H9 (cell line): ENCODE measurements around the gene ZC3H6. TPM values are rescaled to one million over a fixed set of nuclear protein-coding genes. Genes with fewer than 3 reads are reported as not detected.

ENCODE experiments used
- DNase-seq: peaks from one replicate; pipeline ENCODE4 v3.0.0-alpha.2; 2017
- H2AFZ ChIP-seq: one replicate; pipeline ENCODE4 v1.6.1; 2013; ENCODE audit warnings: mild to moderate bottlenecking, low read length, control low read depth, moderate library complexity
- H2AK5ac ChIP-seq: 2 replicates; pipeline ENCODE4 v1.6.1; 2013; ENCODE audit warnings: low read length, control low read depth, mixed read lengths; ENCODE audit not compliant: insufficient read length
- H2BK120ac ChIP-seq: one replicate; pipeline ENCODE4 v1.6.1; 2013; ENCODE audit warnings: low read depth, mild to moderate bottlenecking, low read length, control low read depth, inconsistent platforms; ENCODE audit not compliant: poor library complexity, severe bottlenecking
- H2BK12ac ChIP-seq: 2 replicates; pipeline ENCODE4 v1.6.1; 2013; ENCODE audit warnings: low read length, control low read depth, mixed read lengths, low read depth; ENCODE audit not compliant: insufficient read length
- H2BK15ac ChIP-seq: 2 replicates; pipeline ENCODE4 v1.6.1; 2013; ENCODE audit warnings: low read depth, low read length, control low read depth
- H2BK20ac ChIP-seq: one replicate; pipeline ENCODE4 v1.6.1; 2013; ENCODE audit warnings: low read depth, mild to moderate bottlenecking, low read length, control low read depth, inconsistent platforms; ENCODE audit not compliant: poor library complexity, severe bottlenecking
- H2BK5ac ChIP-seq: 2 replicates; pipeline ENCODE4 v1.6.1; 2013; ENCODE audit warnings: low read length, control low read depth, mixed read lengths; ENCODE audit not compliant: insufficient read length
- H3K14ac ChIP-seq: 2 replicates; pipeline ENCODE4 v1.6.1; 2013; ENCODE audit warnings: low read length, control low read depth; ENCODE audit not compliant: insufficient read depth
- H3K18ac ChIP-seq: 2 replicates; pipeline ENCODE4 v1.6.1; 2013; ENCODE audit warnings: low read depth, mild to moderate bottlenecking, mixed read lengths, low read length, control low read depth; ENCODE audit not compliant: insufficient read length
- H3K23ac ChIP-seq: 2 replicates; pipeline ENCODE4 v1.6.1; 2013; ENCODE audit warnings: low read length, control low read depth, mixed read lengths, low read depth; ENCODE audit not compliant: insufficient read length
- H3K23me2 ChIP-seq: 2 replicates; pipeline ENCODE4 v1.6.1; 2013; ENCODE audit warnings: low read depth, mild to moderate bottlenecking, mixed read lengths, low read length, control low read depth; ENCODE audit not compliant: insufficient read length, poor library complexity, severe bottlenecking
- H3K27ac ChIP-seq: 2 replicates; pipeline ENCODE4 v1.5.1; 2013; ENCODE audit warnings: low read length, control low read depth, mixed read lengths, low read depth; ENCODE audit not compliant: insufficient read length
- H3K27me3 ChIP-seq: 2 replicates; pipeline ENCODE4 v1.6.1; 2013; ENCODE audit warnings: low read length, control low read depth, inconsistent platforms; ENCODE audit not compliant: insufficient read depth
- H3K4ac ChIP-seq: 2 replicates; pipeline ENCODE4 v1.6.1; 2013; ENCODE audit warnings: low read depth, mild to moderate bottlenecking, control low read depth, inconsistent platforms, low read length, moderate library complexity
- H3K4me1 ChIP-seq: 2 replicates; pipeline ENCODE4 v1.6.1; 2013; ENCODE audit warnings: low read length, control low read depth, inconsistent platforms; ENCODE audit not compliant: insufficient read depth
- H3K4me2 ChIP-seq: 2 replicates; pipeline ENCODE4 v1.6.1; 2013; ENCODE audit warnings: low read length, control low read depth, mixed read lengths; ENCODE audit not compliant: insufficient read length, insufficient read depth
- H3K56ac ChIP-seq: 2 replicates; pipeline ENCODE4 v1.6.1; 2013; ENCODE audit warnings: low read depth, mild to moderate bottlenecking, mixed read lengths, low read length, control low read depth; ENCODE audit not compliant: insufficient read length
- H3K79me1 ChIP-seq: 2 replicates; pipeline ENCODE4 v1.6.1; 2013; ENCODE audit warnings: low read depth, mild to moderate bottlenecking, moderate library complexity, low read length, control low read depth, inconsistent platforms; ENCODE audit not compliant: insufficient read depth, poor library complexity, severe bottlenecking
- H3K79me2 ChIP-seq: 2 replicates; pipeline ENCODE4 v1.6.1; 2013; ENCODE audit warnings: low read length, control low read depth, inconsistent platforms; ENCODE audit not compliant: insufficient read depth
- H3K9ac ChIP-seq: 2 replicates; pipeline ENCODE4 v1.6.1; 2013; ENCODE audit warnings: low read length, control low read depth, mixed read lengths; ENCODE audit not compliant: insufficient read length; ENCODE audit errors: extremely low read depth
- H3K9me3 ChIP-seq: one replicate; pipeline ENCODE4 v1.6.1; 2013; ENCODE audit warnings: low read depth, low read length, inconsistent platforms; ENCODE audit not compliant: control insufficient read depth
- H3T11ph ChIP-seq: one replicate; pipeline ENCODE4 v1.6.1; 2013; ENCODE audit warnings: mild to moderate bottlenecking, low read length, control low read depth, inconsistent platforms
- H4K20me1 ChIP-seq: one replicate; pipeline ENCODE4 v1.6.1; 2013; ENCODE audit not compliant: control insufficient read depth, insufficient read length, insufficient read depth
- H4K5ac ChIP-seq: 2 replicates; pipeline ENCODE4 v1.6.1; 2013; ENCODE audit warnings: low read depth, mild to moderate bottlenecking, mixed read lengths, low read length, control low read depth; ENCODE audit not compliant: insufficient read length
- H4K8ac ChIP-seq: replicated peaks from 2 replicates; pipeline ENCODE4 v1.6.1; 2013; ENCODE audit warnings: low read length, control low read depth, mixed read lengths, low read depth; ENCODE audit not compliant: insufficient read length
- H4K91ac ChIP-seq: 2 replicates; pipeline ENCODE4 v1.6.1; 2013; ENCODE audit warnings: low read depth, mild to moderate bottlenecking, moderate library complexity, mixed read lengths, low read length, control low read depth; ENCODE audit not compliant: insufficient read length
- H3K27ac Mint-ChIP-seq, 3 experiments: 2 replicates in 2 of 3; 3 replicates in 1 of 3; pipeline ENCODE4 v1.8.0; 2020 to 2021; ENCODE audit warnings: mixed read lengths in 3 of 3, mild to moderate bottlenecking in 1 of 3, moderate library complexity in 1 of 3
- H3K27me3 Mint-ChIP-seq: 2 replicates; pipeline ENCODE4 v1.8.0; 2021; ENCODE audit warnings: low read depth, mild to moderate bottlenecking, moderate library complexity, mixed read lengths
- H3K36me3 Mint-ChIP-seq, 3 experiments: 2 replicates in 2 of 3; 3 replicates in 1 of 3; pipeline ENCODE4 v1.8.0; 2020 to 2021; ENCODE audit warnings: low read depth in 3 of 3, mixed read lengths in 3 of 3; ENCODE audit not compliant: insufficient read depth in 1 of 3
- H3K4me1 Mint-ChIP-seq, 2 experiments: 2 replicates each; pipeline ENCODE4 v1.8.0; 2020; ENCODE audit warnings: mixed read lengths in 2 of 2
- H3K4me3 Mint-ChIP-seq, 2 experiments: 2 replicates in 1 of 2; 3 replicates in 1 of 2; pipeline ENCODE4 v1.8.0; 2020 to 2021; ENCODE audit warnings: mild to moderate bottlenecking in 2 of 2, mixed read lengths in 2 of 2, moderate library complexity in 1 of 2
- H3K9me3 Mint-ChIP-seq, 2 experiments: 2 replicates in 1 of 2; 3 replicates in 1 of 2; pipeline ENCODE4 v1.8.0; 2020; ENCODE audit warnings: mild to moderate bottlenecking in 2 of 2, mixed read lengths in 2 of 2, moderate library complexity in 1 of 2
- total RNA-seq: library from RNA; stranded (reverse); gene quantifications from 2 replicates; pipeline ENCODE4 v1.2.1, GENCODE V29; 2021
- TF ChIP-seq, protein P1 (sequence below): fragments of 200-600 bp; sonication (generic); conservative IDR thresholded peaks from 3 replicates; pipeline ENCODE4 v1.8.0; 2021; ENCODE audit warnings: antibody characterized with exemption, mild to moderate bottlenecking

ZC3H6 gene
- total RNA-seq, 1 experiment from 2014 or later = 3.5 TPM

GRCh38 chr2:112310906-112311305, 35.5 kb downstream of the ZC3H6 start:
- no peaks in the 10 kb centered on the region for H3K79me2 ChIP-seq
- no peaks in the 10 kb centered on the region for H3K9me3 ChIP-seq
- Mint-ChIP-seq H3K4me1 (no peaks in the 10 kb centered on the region; a peak in 1 of 4 replicates), H3K4me3 (no peak overlapping the region), H3K36me3 (peaks cover 0 to 4% (median 4%) of the 10 kb centered on the region in 3 experiments; a peak in 1 of 7 replicates), H3K9me3 (no peaks in the 10 kb centered on the region), H3K27me3 (no peaks in the 10 kb centered on the region), H3K27ac (no peak overlapping the region)
- H3K56ac ChIP-seq = no peak overlapping the region
- no peaks in the 10 kb centered on the region for H3K4me1 ChIP-seq
- no peak overlapping the region for H3K18ac ChIP-seq
- H2BK20ac ChIP-seq = no peak overlapping the region
- TF ChIP-seq, protein P1, sequence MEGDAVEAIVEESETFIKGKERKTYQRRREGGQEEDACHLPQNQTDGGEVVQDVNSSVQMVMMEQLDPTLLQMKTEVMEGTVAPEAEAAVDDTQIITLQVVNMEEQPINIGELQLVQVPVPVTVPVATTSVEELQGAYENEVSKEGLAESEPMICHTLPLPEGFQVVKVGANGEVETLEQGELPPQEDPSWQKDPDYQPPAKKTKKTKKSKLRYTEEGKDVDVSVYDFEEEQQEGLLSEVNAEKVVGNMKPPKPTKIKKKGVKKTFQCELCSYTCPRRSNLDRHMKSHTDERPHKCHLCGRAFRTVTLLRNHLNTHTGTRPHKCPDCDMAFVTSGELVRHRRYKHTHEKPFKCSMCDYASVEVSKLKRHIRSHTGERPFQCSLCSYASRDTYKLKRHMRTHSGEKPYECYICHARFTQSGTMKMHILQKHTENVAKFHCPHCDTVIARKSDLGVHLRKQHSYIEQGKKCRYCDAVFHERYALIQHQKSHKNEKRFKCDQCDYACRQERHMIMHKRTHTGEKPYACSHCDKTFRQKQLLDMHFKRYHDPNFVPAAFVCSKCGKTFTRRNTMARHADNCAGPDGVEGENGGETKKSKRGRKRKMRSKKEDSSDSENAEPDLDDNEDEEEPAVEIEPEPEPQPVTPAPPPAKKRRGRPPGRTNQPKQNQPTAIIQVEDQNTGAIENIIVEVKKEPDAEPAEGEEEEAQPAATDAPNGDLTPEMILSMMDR = no peak
- H3K23me2 ChIP-seq = no peaks in the 10 kb centered on the region
- no peak overlapping the region for H4K5ac ChIP-seq
- H2BK120ac ChIP-seq = no peak overlapping the region
- no peak overlapping the region for H2AK5ac ChIP-seq
- H3K9ac ChIP-seq = no peak overlapping the region
- H3K79me1 ChIP-seq = no peaks in the 10 kb centered on the region
- no peak overlapping the region for H4K91ac ChIP-seq
- no peak overlapping the region for H3T11ph ChIP-seq
- H3K14ac ChIP-seq = no peak overlapping the region
- H3K23ac ChIP-seq = no peak overlapping the region
- H2BK15ac ChIP-seq = no peak overlapping the region
- no peaks in the 10 kb centered on the region for H4K20me1 ChIP-seq
- no peak overlapping the region for H4K8ac ChIP-seq
- no peaks in the 10 kb centered on the region for H3K27me3 ChIP-seq
- H3K4me2 ChIP-seq = no peak overlapping the region
- no peak overlapping the region for H2BK5ac ChIP-seq
- no peak for DNase-seq
- no peak overlapping the region for H2BK12ac ChIP-seq
- H3K4ac ChIP-seq = no peak overlapping the region
- H3K27ac ChIP-seq = no peak overlapping the region
- no peak overlapping the region for H2AFZ ChIP-seq
